Measurements from ENCODE around the gene C4orf50.

DNA sequence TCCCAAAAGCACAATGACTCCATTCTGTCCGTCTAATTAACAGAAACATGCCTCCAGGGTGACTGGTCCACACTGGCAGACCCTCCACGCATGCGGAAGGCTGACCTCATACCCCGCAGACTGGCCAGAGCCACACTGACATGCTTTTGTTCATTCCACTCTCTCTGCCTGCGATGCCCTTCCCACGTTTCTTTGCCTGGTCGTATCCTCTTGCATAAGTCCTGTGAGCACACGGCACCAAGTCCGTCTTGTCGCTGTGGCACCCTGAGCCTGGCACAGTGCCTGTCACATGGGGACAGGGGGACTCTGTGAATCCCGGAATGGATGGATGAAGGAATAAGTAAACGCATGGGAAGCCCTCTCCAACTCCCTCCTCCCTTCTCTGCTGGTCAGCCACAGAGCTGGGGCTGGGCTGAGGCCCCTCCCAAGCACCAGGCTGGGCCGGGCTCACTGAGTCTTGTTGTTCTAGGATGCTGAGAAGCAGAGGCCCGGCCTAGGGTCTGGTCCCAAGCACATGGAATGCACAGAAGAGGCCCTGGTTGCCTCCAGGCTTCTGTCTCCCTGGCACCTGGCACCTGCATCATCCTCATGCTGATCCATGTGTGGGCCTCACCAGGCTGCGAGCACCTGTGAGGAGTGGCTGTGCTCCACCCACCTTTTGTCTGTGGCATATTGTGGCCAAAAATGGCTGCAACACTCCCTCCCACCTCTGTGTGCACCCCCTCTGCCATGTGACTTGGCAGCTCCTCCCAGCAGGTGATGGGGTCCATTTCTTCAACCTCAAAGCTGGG is 38.9 kb upstream of the C4orf50 start:
- TF ChIP-seq ZBTB40 (IDR thresholded peaks at IDR 0.05; ENCODE audit: borderline replicate concordance), result no peak
- no peak for TF ChIP-seq EZH2 (IDR thresholded peaks at IDR 0.05; ENCODE audit: borderline replicate concordance, control insufficient read depth, low read depth, low read length)
- TF ChIP-seq, protein P1, sequence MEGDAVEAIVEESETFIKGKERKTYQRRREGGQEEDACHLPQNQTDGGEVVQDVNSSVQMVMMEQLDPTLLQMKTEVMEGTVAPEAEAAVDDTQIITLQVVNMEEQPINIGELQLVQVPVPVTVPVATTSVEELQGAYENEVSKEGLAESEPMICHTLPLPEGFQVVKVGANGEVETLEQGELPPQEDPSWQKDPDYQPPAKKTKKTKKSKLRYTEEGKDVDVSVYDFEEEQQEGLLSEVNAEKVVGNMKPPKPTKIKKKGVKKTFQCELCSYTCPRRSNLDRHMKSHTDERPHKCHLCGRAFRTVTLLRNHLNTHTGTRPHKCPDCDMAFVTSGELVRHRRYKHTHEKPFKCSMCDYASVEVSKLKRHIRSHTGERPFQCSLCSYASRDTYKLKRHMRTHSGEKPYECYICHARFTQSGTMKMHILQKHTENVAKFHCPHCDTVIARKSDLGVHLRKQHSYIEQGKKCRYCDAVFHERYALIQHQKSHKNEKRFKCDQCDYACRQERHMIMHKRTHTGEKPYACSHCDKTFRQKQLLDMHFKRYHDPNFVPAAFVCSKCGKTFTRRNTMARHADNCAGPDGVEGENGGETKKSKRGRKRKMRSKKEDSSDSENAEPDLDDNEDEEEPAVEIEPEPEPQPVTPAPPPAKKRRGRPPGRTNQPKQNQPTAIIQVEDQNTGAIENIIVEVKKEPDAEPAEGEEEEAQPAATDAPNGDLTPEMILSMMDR (IDR thresholded peaks at IDR 0.05 in 2 of 3, conservative IDR thresholded peaks at IDR 0.05 in 1 of 3; ENCODE audit: control insufficient read depth in 2 of 3, extremely low read depth in 1 of 3, insufficient read depth in 1 of 3, low read depth in 3 of 3, low read length in 3 of 3), result no peak
- TF ChIP-seq NFYB (IDR thresholded peaks at IDR 0.05; ENCODE audit: insufficient read depth, low read depth, low read length), result no peak
- no peak for TF ChIP-seq SP1 (IDR thresholded peaks at IDR 0.05; ENCODE audit: low read depth, low read length)
- TF ChIP-seq POLR2A (IDR thresholded peaks at IDR 0.05; ENCODE audit: low read depth, low read length), result no peak
- no peak for TF ChIP-seq MTA3 (IDR thresholded peaks at IDR 0.05; ENCODE audit: borderline replicate concordance, low read length)
- TF ChIP-seq, protein P2, sequence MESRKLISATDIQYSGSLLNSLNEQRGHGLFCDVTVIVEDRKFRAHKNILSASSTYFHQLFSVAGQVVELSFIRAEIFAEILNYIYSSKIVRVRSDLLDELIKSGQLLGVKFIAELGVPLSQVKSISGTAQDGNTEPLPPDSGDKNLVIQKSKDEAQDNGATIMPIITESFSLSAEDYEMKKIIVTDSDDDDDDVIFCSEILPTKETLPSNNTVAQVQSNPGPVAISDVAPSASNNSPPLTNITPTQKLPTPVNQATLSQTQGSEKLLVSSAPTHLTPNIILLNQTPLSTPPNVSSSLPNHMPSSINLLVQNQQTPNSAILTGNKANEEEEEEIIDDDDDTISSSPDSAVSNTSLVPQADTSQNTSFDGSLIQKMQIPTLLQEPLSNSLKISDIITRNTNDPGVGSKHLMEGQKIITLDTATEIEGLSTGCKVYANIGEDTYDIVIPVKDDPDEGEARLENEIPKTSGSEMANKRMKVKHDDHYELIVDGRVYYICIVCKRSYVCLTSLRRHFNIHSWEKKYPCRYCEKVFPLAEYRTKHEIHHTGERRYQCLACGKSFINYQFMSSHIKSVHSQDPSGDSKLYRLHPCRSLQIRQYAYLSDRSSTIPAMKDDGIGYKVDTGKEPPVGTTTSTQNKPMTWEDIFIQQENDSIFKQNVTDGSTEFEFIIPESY (IDR thresholded peaks at IDR 0.05), result no peak
- TF ChIP-seq, protein P3, sequence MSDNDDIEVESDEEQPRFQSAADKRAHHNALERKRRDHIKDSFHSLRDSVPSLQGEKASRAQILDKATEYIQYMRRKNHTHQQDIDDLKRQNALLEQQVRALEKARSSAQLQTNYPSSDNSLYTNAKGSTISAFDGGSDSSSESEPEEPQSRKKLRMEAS (IDR thresholded peaks at IDR 0.05; ENCODE audit: low read depth, low read length), result no peak
- no peak for TF ChIP-seq EP300 (IDR thresholded peaks at IDR 0.05; ENCODE audit: borderline replicate concordance in 1 of 2, control insufficient read depth in 1 of 2, low read depth in 2 of 2, low read length in 2 of 2)
- no peak for TF ChIP-seq POLR2AphosphoS5 (IDR thresholded peaks at IDR 0.05; ENCODE audit: low read length)
- TF ChIP-seq GABPA (IDR thresholded peaks at IDR 0.05; ENCODE audit: low read depth), result no peak

All from GM12878 (cell line).